H7 (cell line): ENCODE measurements around the gene FMN1. TPM values are rescaled to one million over a fixed set of nuclear protein-coding genes. Genes with fewer than 3 reads are reported as not detected.
A peak's percentile ranks its signal among the peaks of the same experiment; 100 is the strongest.

Source experiments
- DNase-seq: peaks from one replicate; pipeline ENCODE4 v3.0.0; 2012
- H3K27me3 ChIP-seq: 2 replicates; pipeline ENCODE4 v1.6.0; 2011; ENCODE audit warnings: mild to moderate bottlenecking, low read length; ENCODE audit not compliant: control insufficient read depth, insufficient read depth
- H3K36me3 ChIP-seq: replicated peaks from 2 replicates; pipeline ENCODE4 v1.5.1; 2011; ENCODE audit warnings: low read length; ENCODE audit not compliant: control insufficient read depth, insufficient read depth
- H3K4me3 ChIP-seq: 2 replicates; pipeline ENCODE4 v1.5.1; 2011; ENCODE audit warnings: low read depth, mild to moderate bottlenecking, control low read depth, low read length, moderate library complexity; ENCODE audit not compliant: insufficient read depth
- total RNA-seq: library from RNA; depleted of rRNA; stranded (reverse); fragments of >200 nt; shearing (Covaris generic); gene quantifications from 2 replicates; pipeline ENCODE4 v1.2.3, GENCODE V29; 2014

The FMN1 gene
- total RNA-seq, 1 experiment from 2014 or later: 1.7 TPM

DNA sequence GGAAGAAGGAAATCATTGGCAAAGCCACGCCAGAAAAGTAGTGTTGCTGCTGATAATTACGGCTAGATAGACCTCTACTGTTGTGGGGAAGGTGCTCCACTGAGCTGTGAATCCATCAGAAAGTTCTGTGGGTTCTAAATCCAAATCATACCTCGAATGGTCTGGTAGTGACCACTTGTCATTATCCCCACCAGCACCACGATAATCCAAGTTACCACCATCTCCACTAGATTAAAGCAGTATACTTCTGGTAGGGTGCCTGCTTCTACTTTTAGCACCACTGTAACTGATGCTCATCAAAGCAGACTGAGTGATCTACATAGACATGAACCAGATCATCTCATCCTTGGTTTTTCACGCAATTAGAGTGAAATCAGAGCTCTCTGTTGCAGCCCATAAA lies 185.5 kb downstream of the FMN1 start:
- no peak for DNase-seq
- H3K4me3 ChIP-seq: no peak overlapping the region
- no peaks in the 10 kb centered on the region for H3K27me3 ChIP-seq

DNA sequence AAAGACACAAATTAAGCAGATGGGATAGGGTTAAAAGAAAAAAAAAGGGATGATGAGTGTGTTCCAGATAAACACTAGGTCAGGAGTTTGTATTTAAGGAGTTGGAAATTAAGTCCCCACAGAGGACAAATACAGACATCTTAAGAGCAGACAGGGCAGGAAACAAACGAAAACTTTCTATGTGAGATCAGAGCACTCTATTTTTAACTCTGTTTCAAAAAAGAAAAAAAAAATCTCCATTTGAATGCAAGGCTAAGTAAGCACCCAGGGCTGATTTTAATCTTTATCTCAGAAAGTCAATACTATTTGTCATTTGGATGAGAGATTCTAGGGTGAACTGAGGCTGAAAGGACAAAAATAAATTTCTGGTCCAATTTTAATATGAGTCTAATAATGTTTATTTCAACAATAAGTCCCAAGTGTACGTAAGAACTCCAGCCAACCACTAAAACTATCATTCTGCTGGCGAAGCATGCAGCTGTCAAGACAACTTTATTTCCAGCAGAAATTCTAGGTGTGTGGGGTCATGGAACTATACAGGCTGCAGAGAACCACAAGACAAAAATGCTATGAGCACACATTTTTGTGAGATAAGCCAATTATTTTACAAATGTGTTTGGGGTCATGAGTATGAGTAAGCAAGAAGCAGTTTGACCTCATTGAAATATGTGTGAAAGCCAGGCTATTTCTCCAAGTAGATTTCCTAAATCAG lies 186.1 kb downstream of the FMN1 start:
- H3K36me3 ChIP-seq: no peaks in the 10 kb centered on the region
- H3K4me3 ChIP-seq: no peak overlapping the region
- DNase-seq: no peak
- no peaks in the 10 kb centered on the region for H3K27me3 ChIP-seq

More for the DNA sequence above, 185.5 kb downstream of the FMN1 start:
- H3K36me3 ChIP-seq: no peaks in the 10 kb centered on the region

DNA sequence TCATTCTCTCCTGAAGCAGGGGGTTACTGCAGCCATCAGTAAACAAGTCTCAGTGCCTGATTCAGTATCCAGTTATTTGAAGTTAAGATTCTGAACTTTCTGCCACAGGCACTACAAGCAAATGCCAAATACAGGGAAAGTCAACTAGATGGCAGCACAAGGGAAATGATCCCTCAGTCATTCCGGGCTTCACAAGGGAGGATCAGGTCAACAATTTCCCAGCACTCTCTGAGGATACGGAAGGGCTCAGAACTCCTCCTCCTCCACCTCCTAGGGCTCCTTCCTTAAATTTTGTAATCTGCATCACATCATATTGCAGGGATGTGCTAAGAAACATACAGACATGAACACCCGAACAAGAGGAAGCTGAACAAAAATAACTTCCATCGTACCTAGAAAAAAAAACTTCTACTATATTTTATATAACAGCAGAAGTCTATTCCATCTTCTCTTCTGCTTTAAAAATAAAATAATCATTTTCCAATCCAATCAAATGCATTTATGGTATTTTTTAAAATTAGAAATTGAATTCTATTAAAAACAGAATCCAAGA lies 187.1 kb downstream of the FMN1 start:
- H3K36me3 ChIP-seq: no peaks in the 10 kb centered on the region
- H3K27me3 ChIP-seq: no peaks in the 10 kb centered on the region
- H3K4me3 ChIP-seq: no peak overlapping the region
- DNase-seq: peak; percentile 49

DNA sequence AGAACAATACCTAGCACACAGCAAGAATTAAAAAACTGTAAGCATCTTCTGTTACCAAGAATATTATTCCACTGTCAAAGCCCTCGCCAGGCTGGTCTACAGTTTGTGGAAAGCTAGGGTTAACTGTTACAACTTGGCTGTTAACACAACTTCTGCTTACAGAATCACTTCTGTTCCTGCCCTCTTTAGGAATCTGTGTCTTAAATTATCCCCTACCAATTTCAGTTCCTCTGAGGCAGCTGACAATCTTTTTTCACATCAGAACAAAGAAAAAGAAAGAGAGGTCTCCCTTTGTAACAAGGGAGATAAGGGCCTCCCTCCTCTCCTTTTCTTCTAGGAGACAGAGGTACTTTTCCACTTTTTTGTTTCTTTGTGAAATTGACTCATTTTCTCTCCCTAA lies 188.9 kb downstream of the FMN1 start:
- no peak for DNase-seq
- no peaks in the 10 kb centered on the region for H3K27me3 ChIP-seq
- H3K36me3 ChIP-seq: no peaks in the 10 kb centered on the region
- H3K4me3 ChIP-seq: no peak overlapping the region

DNA sequence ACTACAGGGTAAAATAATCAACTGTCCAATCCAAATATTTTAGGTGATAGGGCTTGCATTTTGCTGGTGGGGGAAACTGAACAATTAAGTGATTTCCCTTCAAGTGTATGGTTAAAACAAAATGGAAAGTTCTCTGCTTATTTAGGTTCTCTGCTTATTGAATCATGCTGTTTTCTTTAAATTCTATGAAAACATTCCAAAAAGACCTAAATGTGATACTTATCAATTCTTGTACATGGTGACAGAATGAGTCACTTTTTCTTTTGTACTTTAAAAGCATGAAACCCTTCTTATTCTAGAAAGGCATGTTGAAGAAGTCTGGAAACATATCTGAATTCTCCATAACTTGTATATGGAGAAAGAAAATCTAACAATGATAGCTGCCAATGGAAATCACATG lies 192.6 kb downstream of the FMN1 start:
- Histone ChIP-seq H3K36me3 (no peaks in the 10 kb centered on the region), H3K27me3 (no peaks in the 10 kb centered on the region), H3K4me3 (no peak overlapping the region)
- DNase-seq: no peak

DNA sequence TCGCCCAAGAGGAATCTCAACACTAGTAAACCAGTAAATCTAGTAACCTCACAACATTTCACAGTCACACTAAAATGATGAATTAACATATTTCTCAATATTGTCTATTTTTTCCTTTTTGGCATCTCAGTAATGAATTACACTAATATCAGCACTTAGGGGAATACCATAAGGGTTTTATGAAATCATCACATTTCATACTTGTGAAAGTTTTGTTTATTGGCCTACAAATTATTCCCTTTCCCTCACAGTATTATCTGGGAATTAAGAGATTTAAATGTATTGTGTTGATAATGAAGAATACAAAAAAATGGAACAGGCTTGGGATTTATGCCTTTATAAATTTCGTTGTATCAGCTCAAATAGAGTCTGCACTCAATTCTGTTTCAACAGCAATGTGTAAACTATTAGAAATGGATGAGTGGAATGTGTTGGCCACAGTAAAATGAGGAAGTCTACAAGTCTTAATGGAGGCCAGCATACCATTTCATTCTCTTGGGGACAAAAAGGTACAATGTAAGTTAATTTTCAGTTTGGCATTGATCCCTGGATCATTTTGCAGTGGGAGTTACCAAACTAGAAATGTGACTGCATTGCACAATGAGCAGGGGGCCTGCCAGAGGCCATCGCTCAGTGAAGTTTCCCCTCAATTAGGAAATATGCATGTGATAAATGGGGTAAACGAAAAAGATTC lies 195.4 kb downstream of the FMN1 start:
- Histone ChIP-seq H3K36me3 (no peaks in the 10 kb centered on the region), H3K4me3 (no peak overlapping the region), H3K27me3 (no peaks in the 10 kb centered on the region)
- no peak for DNase-seq

DNA sequence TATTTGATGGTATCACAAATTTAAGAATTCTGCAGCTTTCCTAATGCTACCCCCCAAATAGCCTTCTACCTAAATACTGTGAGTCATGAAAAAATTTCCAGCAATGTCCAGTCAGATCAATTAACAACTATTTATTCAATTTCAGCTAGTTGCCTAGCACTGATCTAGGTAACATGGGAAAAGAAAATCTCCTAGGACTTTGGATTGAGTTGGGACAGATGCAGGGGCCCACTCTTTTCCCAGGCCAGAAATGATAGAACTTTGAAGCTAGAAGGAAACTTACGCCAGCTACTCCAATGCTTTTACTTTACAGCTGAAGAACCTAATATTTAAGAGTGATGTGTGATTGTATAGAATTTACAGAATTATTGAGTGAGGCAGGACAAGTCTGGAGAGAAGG lies 196.3 kb downstream of the FMN1 start:
- H3K27me3 ChIP-seq: no peaks in the 10 kb centered on the region
- DNase-seq: no peak
- no peaks in the 10 kb centered on the region for H3K36me3 ChIP-seq
- no peak overlapping the region for H3K4me3 ChIP-seq

DNA sequence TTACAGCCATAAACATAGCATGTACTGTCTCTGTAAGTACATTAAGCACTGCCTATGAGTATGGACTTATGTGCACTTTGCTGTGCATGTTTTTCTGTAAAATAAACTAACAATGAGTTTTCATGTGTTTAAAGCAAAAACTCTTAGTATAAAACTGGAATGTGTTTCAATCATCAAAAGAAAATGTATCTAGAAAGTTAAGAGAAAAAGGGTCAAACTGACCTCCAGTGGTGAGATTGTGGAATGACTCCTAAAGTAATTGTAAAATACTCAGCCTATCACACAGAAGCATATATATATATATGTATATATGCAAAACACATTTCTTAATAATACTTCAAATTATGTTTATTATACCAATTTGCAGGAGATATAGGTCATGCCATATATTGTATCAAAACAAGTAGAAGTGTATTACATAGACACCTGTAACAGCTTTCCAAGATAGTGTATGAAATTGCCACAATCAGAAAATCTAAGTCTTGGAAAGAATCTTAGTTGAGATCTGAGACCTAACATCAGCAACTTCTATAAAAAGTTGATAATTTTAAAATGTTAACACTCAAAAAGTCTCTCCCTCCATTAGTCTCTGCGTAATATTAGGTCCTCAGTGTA lies 199.6 kb downstream of the FMN1 start:
- no peak overlapping the region for H3K4me3 ChIP-seq

DNA sequence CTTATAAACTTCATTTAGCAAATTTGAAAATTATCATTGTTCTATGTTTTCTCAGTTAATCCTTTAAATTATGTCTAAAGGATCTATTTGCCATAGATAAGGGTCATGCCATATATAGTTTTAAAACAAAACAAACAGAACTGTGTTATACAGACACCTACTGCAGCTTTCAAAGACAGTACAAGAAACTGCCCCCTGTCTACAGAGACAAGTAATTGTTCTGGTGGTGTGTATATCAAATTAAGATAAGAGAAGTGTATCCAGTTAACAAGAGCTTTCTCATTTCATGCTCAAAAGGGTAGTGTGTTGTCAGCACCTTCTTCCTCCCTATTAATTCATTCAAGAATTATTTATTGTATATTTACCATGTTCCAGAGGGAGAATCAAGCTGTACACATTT lies 201.2 kb downstream of the FMN1 start:
- DNase-seq: no peak
- H3K4me3 ChIP-seq: no peak overlapping the region
- no peaks in the 10 kb centered on the region for H3K36me3 ChIP-seq
- no peaks in the 10 kb centered on the region for H3K27me3 ChIP-seq

More for the DNA sequence above, 199.6 kb downstream of the FMN1 start:
- Histone ChIP-seq H3K27me3 (no peaks in the 10 kb centered on the region), H3K36me3 (no peaks in the 10 kb centered on the region)
- DNase-seq: no peak

DNA sequence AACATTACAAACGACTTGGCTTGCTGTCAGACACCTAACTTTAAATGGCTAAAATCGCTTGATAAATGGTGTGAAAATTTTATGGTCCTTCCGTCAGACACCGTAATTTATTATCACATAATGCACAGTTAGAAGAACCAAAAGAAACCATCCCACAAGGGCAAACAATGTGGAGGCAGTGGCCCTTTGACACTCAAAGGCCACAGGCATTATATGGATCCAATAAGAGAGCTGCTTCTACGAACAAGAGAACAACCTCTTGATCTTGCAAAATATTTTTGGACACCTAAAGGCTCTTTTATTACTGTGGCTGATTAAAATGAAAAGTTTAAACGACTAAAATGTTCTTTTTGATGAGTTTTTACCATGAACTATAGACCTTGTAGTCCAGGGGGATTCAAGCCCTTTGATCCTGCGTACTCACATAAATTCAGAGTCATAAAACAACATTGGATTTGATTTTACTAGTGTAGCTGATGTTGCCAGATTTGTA lies 202.8 kb downstream of the FMN1 start:
- H3K27me3 ChIP-seq: no peaks in the 10 kb centered on the region
- no peaks in the 10 kb centered on the region for H3K36me3 ChIP-seq
- no peak for DNase-seq
- no peak overlapping the region for H3K4me3 ChIP-seq

DNA sequence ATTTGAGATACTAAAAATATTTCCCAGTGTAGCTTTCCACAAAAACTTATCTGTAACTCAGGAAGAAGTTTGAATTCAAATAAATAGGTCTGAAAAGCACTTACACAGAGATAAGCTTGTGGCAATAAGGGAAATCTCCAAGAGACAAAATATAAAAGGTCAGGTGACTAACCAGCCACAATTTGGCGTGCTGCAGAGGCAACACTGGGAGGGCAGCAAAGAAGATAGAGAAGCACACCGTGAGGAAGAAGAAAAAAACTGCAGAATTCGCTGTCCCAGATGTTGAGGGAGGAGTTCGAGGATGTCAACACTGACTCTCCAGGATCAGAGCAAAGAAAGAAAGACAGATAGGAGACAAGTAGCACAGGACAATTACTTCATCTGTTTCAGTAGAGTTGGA lies 204.4 kb downstream of the FMN1 start:
- Histone ChIP-seq H3K4me3 (no peak overlapping the region), H3K27me3 (no peaks in the 10 kb centered on the region), H3K36me3 (no peaks in the 10 kb centered on the region)
- DNase-seq: no peak

DNA sequence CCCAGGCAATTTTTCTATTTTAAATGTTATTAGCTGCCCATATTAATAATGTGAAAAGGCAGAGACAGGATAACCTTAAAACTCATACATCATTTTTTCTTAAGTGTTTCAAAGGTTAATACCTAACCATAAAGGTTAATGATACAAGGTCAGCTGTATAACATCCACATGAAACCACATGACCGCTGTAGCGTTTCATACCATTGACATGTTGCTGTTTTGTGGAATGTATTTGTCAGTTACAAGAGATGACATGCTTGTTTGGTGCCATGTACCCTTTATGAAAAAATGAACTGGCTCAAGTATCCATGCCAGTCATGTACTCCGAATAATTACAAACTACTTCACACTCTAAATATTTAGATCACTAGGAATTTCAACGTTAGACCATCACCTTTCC lies 207.4 kb downstream of the FMN1 start:
- H3K36me3 ChIP-seq: no peaks in the 10 kb centered on the region
- no peak overlapping the region for H3K4me3 ChIP-seq
- no peak for DNase-seq
- H3K27me3 ChIP-seq: no peaks in the 10 kb centered on the region

DNA sequence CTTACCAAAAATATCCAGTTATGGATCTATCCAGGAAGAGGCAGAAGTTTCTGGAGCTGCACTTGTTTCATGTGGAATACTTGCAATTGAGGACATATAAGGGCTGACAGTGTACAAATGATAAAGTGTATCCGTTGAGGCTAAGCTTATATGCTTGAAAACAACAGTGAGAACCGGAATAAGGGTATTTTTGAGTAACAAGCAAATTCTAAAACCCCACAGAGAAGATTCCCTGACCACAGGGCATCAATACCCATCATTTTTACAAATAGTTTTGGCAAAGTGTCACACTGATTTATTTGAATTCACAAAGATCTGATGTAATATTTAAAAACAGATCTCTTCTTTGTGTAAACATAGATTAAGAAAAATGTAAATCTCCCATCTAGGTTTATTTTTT lies 208.4 kb downstream of the FMN1 start:
- H3K4me3 ChIP-seq: no peak overlapping the region
- no peak for DNase-seq
- H3K36me3 ChIP-seq: no peaks in the 10 kb centered on the region
- H3K27me3 ChIP-seq: no peaks in the 10 kb centered on the region

DNA sequence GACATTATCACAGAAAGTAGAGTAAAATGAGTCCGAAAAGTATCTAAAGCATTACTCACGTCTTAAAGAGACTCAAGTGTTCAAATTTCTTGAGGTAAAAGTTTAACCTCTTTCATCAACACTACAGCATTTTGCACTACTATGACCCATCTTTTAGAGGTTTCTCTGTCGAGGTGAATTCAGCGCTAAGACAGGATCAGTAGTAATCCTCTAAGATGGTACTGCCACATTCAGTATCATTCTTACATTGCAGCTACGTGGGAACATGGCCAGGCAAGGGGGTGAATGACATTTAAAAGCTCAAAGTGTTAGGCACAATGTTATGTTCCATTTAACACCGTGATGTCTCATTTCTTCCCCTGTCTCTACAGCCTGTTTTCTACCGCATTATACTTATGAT lies 210.8 kb downstream of the FMN1 start:
- no peaks in the 10 kb centered on the region for H3K27me3 ChIP-seq
- H3K4me3 ChIP-seq: no peak overlapping the region
- no peaks in the 10 kb centered on the region for H3K36me3 ChIP-seq
- no peak for DNase-seq

DNA sequence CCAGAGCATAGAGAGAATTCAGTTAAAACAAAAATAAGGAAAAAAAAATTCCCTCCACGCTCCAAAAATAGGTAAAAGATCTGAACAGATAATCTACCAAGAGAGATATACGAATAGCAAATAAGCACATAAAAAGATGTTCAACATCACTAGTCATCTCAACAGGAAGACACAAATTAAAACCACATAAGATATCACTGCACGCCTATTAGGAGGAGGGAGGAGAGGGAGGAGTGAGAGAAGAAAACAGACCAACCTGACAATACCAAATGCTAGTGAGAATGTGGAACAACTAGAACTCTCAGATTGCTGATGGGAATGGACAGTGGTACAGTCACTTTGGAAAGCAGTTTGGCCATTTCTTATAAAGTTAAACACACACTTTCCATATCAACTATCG lies 212.5 kb downstream of the FMN1 start:
- no peaks in the 10 kb centered on the region for H3K36me3 ChIP-seq
- H3K4me3 ChIP-seq: no peak overlapping the region
- DNase-seq: no peak
- no peaks in the 10 kb centered on the region for H3K27me3 ChIP-seq
